LNCAP (cell line): ENCODE data around the gene DAB1.
A peak's percentile ranks its signal among the peaks of the same experiment; 100 is the strongest.

Experiments
- CTCF ChIP-seq: fragments of 450-650 bp; IDR thresholded peaks from 2 replicates; pipeline ENCODE4 v1.5.1; 2017; ENCODE audit warnings: mild to moderate bottlenecking

DAB1 gene

GRCh38 chr1:56973923-56974742, 449.7 kb downstream of the DAB1 start:
- no peak for TF ChIP-seq CTCF

GRCh38 chr1:56972976-56973375, 450.9 kb downstream of the DAB1 start:
- TF ChIP-seq CTCF = no peak

GRCh38 chr1:56970280-56970679, 453.6 kb downstream of the DAB1 start:
- TF ChIP-seq CTCF = no peak

- no peak for TF ChIP-seq CTCF
Observed at GRCh38 chr1:56968878-56969495, 454.9 kb downstream of the DAB1 start.

- peak; percentile 77 for TF ChIP-seq CTCF
Observed at GRCh38 chr1:56967900-56968832, 455.7 kb downstream of the DAB1 start.

GRCh38 chr1:56967355-56967754, 456.5 kb downstream of the DAB1 start:
- no peak for TF ChIP-seq CTCF

GRCh38 chr1:56966698-56966999, 457.2 kb downstream of the DAB1 start:
- no peak for TF ChIP-seq CTCF
